WI38 (cell line): ENCODE data around the gene ETV3L.
"Not testable (repeated sequence)": the region's sequence is repeated elsewhere in the genome, so short reads cannot be mapped to it uniquely, and the experiment has no call there.

ENCODE experiments used
- H3K4me3 ChIP-seq: 2 replicates; pipeline ENCODE4 v1.5.1; 2011; ENCODE audit warnings: low read depth, mild to moderate bottlenecking, control low read depth, low read length
- CTCF ChIP-seq: IDR thresholded peaks from 2 replicates; pipeline ENCODE4 v1.5.1; 2012; ENCODE audit warnings: low read depth, mild to moderate bottlenecking, control low read depth, low read length

ETV3L gene

GRCh38 chr1:157081707-157082106 is 17.9 kb downstream of the ETV3L start:
- no peak for TF ChIP-seq CTCF
- no peak overlapping the region for H3K4me3 ChIP-seq

GRCh38 chr1:157080714-157081113 is 18.9 kb downstream of the ETV3L start:
- no peak overlapping the region for H3K4me3 ChIP-seq
- TF ChIP-seq CTCF: no peak

GRCh38 chr1:157077394-157077793 is 22.2 kb downstream of the ETV3L start:
- TF ChIP-seq CTCF: no peak
- no peak overlapping the region for H3K4me3 ChIP-seq

- TF ChIP-seq CTCF: peak; percentile 47
- H3K4me3 ChIP-seq: no peak overlapping the region
Measured at GRCh38 chr1:157073944-157074685, 25.5 kb downstream of the ETV3L start.

GRCh38 chr1:157069601-157070000 is 30.0 kb downstream of the ETV3L start:
- H3K4me3 ChIP-seq: no peak overlapping the region
- no peak for TF ChIP-seq CTCF

- not testable (repeated sequence) for H3K4me3 ChIP-seq
Measured at GRCh38 chr1:157059241-157059640, 40.4 kb downstream of the ETV3L start.

GRCh38 chr1:157056269-157056668 is 43.3 kb downstream of the ETV3L start:
- no peak for TF ChIP-seq CTCF
- no peak overlapping the region for H3K4me3 ChIP-seq

- not testable (repeated sequence) for H3K4me3 ChIP-seq
Measured at GRCh38 chr1:157055729-157056128, 43.9 kb downstream of the ETV3L start.
